Endothelial cell of umbilical vein (primary cell): ENCODE results near the gene TEAD4.

ENCODE experiments used
- CTCF ChIP-seq, 2 donors: IDR thresholded peaks; 1 replicate in 1 of 2; 2 replicates in 1 of 2; pipeline ENCODE4 v1.5.1; 2011; ENCODE audit warnings: low read length in 2 of 2, mild to moderate bottlenecking in 2 of 2, moderate library complexity in 2 of 2, control low read depth in 1 of 2, inconsistent platforms in 1 of 2, low read depth in 1 of 2; ENCODE audit not compliant: insufficient read depth in 1 of 2; ENCODE audit errors: extremely low read depth in 1 of 2
- EZH2 ChIP-seq: IDR thresholded peaks from 2 replicates; pipeline ENCODE4 v1.6.1; 2012; ENCODE audit warnings: borderline replicate concordance, low read depth, mild to moderate bottlenecking, moderate library complexity, low read length, inconsistent platforms; ENCODE audit not compliant: severe bottlenecking
- JUN ChIP-seq: IDR thresholded peaks from 2 replicates; pipeline ENCODE4 v1.6.1; 2011; ENCODE audit warnings: borderline replicate concordance, low read depth; ENCODE audit not compliant: insufficient read length, insufficient read depth
- MAX ChIP-seq: IDR thresholded peaks from 2 replicates; pipeline ENCODE4 v1.6.1; 2011; ENCODE audit not compliant: insufficient read depth, insufficient read length
- MYC ChIP-seq: IDR thresholded peaks from one replicate; pipeline ENCODE4 v1.6.1; 2011; ENCODE audit warnings: mild to moderate bottlenecking, low read depth, low read length
- POLR2A ChIP-seq: IDR thresholded peaks from 2 replicates; pipeline ENCODE4 v1.6.1; 2012; ENCODE audit warnings: low read depth, mild to moderate bottlenecking, control low read depth, low read length

- TF ChIP-seq MYC (no peak), MAX (no peak), EZH2 (no peak), CTCF (IDR thresholded peaks at IDR 0.05; ENCODE audit: extremely low read depth in 1 of 2, insufficient read depth in 1 of 2, low read depth in 1 of 2, low read length in 2 of 2) (no peak), POLR2A (no peak), JUN (no peak)
Measured at GRCh38 chr12:2967651-2968050, 8.5 kb downstream of the TEAD4 start.
